Measurements from ENCODE around the gene BUB1B. TPM values are rescaled to one million over a fixed set of nuclear protein-coding genes. Genes with fewer than 3 reads are reported as not detected.

BUB1B gene
- total RNA-seq, 4 donors from 2014 or later: 4.1 to 22.3 (median 7.4) TPM

- intact Hi-C loops (cut with DNase I): no loop called here
- Histone ChIP-seq H3K27me3 (peaks cover 0 to 38% (median 0%) of the 10 kb centered on the region in 4 donors), H3K36me3 (peaks cover 0 to 47% (median 0%) of the 10 kb centered on the region in 3 donors), H3K4me3 (peak overlapping the region in 3 of 4 donors; percentile 53 to 76 (median 60)), H3K4me1 (peaks cover 33 to 96% (median 42%) of the 10 kb centered on the region in 3 donors), H3K27ac (peak overlapping the region in 3 of 4 donors; percentile 75 to 88 (median 87)), H3K9me3 (no peaks in the 10 kb centered on the region)
- TF ChIP-seq CTCF (IDR thresholded peaks at IDR 0.05) (no peak), POLR2A (IDR thresholded peaks at IDR 0.05) (no peak)
- 80 to 86% methylated on average over 1 of the region's 10 CpGs for WGBS, 2 donors
- no peak for DNase-seq
Measured at GRCh38 chr15:40251486-40252140, 90.7 kb downstream of the BUB1B start.

DNA sequence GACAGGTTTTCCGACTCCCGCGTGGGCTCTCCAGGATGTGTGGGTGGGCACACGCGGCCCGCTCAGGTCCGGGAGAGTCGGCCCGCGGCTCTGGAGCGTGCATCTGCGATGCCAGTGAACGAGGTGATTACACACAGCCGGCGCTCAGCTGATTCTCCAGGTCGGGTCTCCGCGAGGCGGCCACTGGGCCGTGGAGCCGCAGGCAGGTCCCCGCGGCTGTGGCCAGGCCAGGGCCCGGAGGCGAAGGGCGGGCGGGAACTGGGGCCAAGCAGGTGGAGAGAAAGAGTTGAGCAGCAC lies 91.2 kb downstream of the BUB1B start:
- TF ChIP-seq POLR2A (IDR thresholded peaks at IDR 0.05) (no peak), CTCF (IDR thresholded peaks at IDR 0.05) (no peak)
- H3K27me3 ChIP-seq: peaks cover 0 to 38% (median 0%) of the 10 kb centered on the region in 4 donors
- H3K9me3 ChIP-seq: no peaks in the 10 kb centered on the region
- intact Hi-C loops (cut with DNase I): no loop called here
- peaks cover 0 to 51% (median 2%) of the 10 kb centered on the region in 3 donors for H3K36me3 ChIP-seq
- no CpG with 5 or more reads among the region's 27 CpGs for WGBS, 2 donors
- no peak for DNase-seq
- H3K4me1 ChIP-seq: peaks cover 29 to 91% (median 37%) of the 10 kb centered on the region in 3 donors
- peak overlapping the region; percentile 53 to 76 (median 58) for H3K4me3 ChIP-seq
- peak overlapping the region; percentile 27 to 88 (median 81) for H3K27ac ChIP-seq

- Histone ChIP-seq H3K9me3 (no peaks in the 10 kb centered on the region), H3K4me3 (peak overlapping the region; percentile 53 to 76 (median 58)), H3K4me1 (peaks cover 26 to 86% (median 37%) of the 10 kb centered on the region in 3 donors), H3K27me3 (peaks cover 0 to 38% (median 0%) of the 10 kb centered on the region in 4 donors), H3K27ac (peak overlapping the region; percentile 27 to 88 (median 81)), H3K36me3 (peaks cover 0 to 51% (median 4%) of the 10 kb centered on the region in 3 donors)
- WGBS, 2 donors: 2% methylated on average over 21 of the region's 82 CpGs; no CpG with 5 or more reads in 1 of the 2 donors
- DNase-seq: no peak
- intact Hi-C loops (cut with DNase I): no loop called here
- TF ChIP-seq POLR2A (IDR thresholded peaks at IDR 0.05) (peak in 1 of 4 donors; percentile 41), CTCF (IDR thresholded peaks at IDR 0.05) (no peak)
Measured at GRCh38 chr15:40252438-40253166, 91.7 kb downstream of the BUB1B start.

DNA sequence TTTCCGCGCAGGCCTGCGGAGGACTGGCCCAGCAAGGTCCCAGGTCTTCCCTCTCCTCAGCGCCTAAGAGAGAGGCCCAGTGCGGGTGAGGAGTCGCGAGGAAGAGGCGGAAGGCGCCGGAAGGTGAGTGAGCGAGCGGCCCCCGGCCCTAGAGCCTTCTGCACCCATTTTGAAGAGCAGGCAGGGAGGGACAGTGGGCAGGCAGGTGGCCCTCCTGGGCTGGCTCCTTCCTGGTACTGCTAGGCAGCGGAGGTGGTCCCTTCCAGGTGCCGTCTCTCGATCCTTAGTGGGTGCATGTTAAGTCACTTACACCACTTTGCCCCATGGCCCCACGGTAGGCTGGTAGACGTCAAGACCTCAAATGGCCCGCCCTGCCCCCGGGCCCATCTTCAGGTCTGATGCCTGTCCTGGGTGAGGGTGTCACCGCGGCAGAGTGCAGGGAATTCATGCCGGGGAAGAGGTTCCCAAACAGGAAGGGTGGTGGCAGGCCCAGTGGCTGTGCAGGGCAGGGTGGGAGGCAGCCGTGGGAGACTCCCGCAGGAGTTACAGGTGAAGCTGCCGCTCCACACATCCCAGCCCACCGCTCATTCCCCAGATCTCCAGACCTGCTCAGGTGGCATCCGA lies 92.4 kb downstream of the BUB1B start:
- Histone ChIP-seq H3K36me3 (peaks cover 0 to 51% (median 4%) of the 10 kb centered on the region in 3 donors), H3K9me3 (no peaks in the 10 kb centered on the region), H3K4me1 (peaks cover 26 to 80% (median 36%) of the 10 kb centered on the region in 3 donors), H3K4me3 (peak overlapping the region; percentile 53 to 76 (median 58)), H3K27ac (peak overlapping the region; percentile 27 to 88 (median 81)), H3K27me3 (peaks cover 0 to 38% (median 0%) of the 10 kb centered on the region in 4 donors)
- DNase-seq: no peak
- intact Hi-C loops (cut with DNase I): no loop called here
- 50% methylated on average over 2 of the region's 28 CpGs; no CpG with 5 or more reads in 1 of the 2 donors for WGBS, 2 donors
- TF ChIP-seq POLR2A (IDR thresholded peaks at IDR 0.05) (no peak), CTCF (IDR thresholded peaks at IDR 0.05) (no peak)
